Ovary (tissue), 9 donors: Measurements from ENCODE around the gene SYDE2. TPM values are rescaled to one million over a fixed set of nuclear protein-coding genes. Genes with fewer than 3 reads are reported as not detected.
"Not testable (repeated sequence)": the region's sequence is repeated elsewhere in the genome, so short reads cannot be mapped to it uniquely, and the experiment has no call there.

Experiments
- DNase-seq, 5 donors: peaks; one replicate each; pipeline ENCODE4 v3.0.0-alpha.2; 2019 to 2020
- H3K27ac ChIP-seq, 2 donors: fragments of 200-600 bp; one replicate each; pipeline versions ENCODE4 v1.5.1 to v1.8.0; 2019 to 2022
- H3K27me3 ChIP-seq: fragments of 200-600 bp; one replicate; pipeline ENCODE4 v1.8.0; 2022
- H3K36me3 ChIP-seq: fragments of 200-600 bp; sonication (generic); one replicate; pipeline ENCODE4 v1.5.1; 2019
- H3K4me1 ChIP-seq: one replicate; pipeline ENCODE4 v1.8.1; 2013; ENCODE audit warnings: mild to moderate bottlenecking, moderate library complexity; ENCODE audit not compliant: insufficient read depth
- H3K4me3 ChIP-seq: fragments of 200-600 bp; sonication (generic); one replicate; pipeline ENCODE4 v1.5.1; 2017
- H3K9me3 ChIP-seq, 2 donors: fragments of 200-600 bp in 1 of 2; sonication (generic) in 1 of 2; one replicate each; pipeline versions ENCODE4 v1.5.1 to v1.8.1; 2013 to 2019; ENCODE audit warnings: mild to moderate bottlenecking in 1 of 2, moderate library complexity in 1 of 2
- EP300 ChIP-seq: sonication (generic); formaldehyde crosslinking; IDR thresholded peaks from one replicate; pipeline ENCODE4 v1.6.1; 2017; ENCODE audit warnings: antibody characterized with exemption
- POLR2A ChIP-seq: fragments of 450-650 bp; IDR thresholded peaks from one replicate; pipeline ENCODE4 v1.6.1; 2017; ENCODE audit warnings: antibody characterized with exemption, mild to moderate bottlenecking, moderate library complexity
- WGBS, 3 donors: extraction: QIAGEN DNeasy Blood & Tissue Kit in 1 of 3; methylation state at CpG; one replicate each; pipeline versions ENCODE4 v1.1.5 to v1.1.7; 2013 to 2017; 5-methylcytosine and 5-hydroxymethylcytosine counted together
- intact Hi-C, 4 donors: fragments of 100-400 bp; cut with DNase I; formaldehyde crosslinking; loops; one replicate each; pipeline versions ENCODE4 v1.11.0 to v1.15.1; 2022 to 2023
- polyA plus RNA-seq, 2 donors: library from polyadenylated mRNA; stranded (reverse); fragments of 200-250 nt in 1 of 2; fragments of 350-450 nt in 1 of 2; fragmentation: Illumina TruSeq in 1 of 2; extraction: RNeasy Lipid Tissue Mini Kit (QIAGEN cat#74804) in 1 of 2; gene quantifications; one replicate each; pipeline ENCODE4 v1.2.3, GENCODE V29; 2013 to 2014
- total RNA-seq, 7 donors: library from RNA; depleted of rRNA in 2 of 7; stranded (reverse); fragments of >200 nt in 2 of 7; fragmentation: NEBNext Ultra II Directional in 3 of 7; extraction: Animal tissue kit (Norgen Biotek cat#: 25700) in 3 of 7; gene quantifications; one replicate each; pipeline versions ENCODE4 v1.1.0 to v1.2.4, GENCODE V29; 2016 to 2023
- TF ChIP-seq, protein P1 (sequence below), 3 donors: fragments of 450-650 bp in 2 of 3; fragments of 200-600 bp in 1 of 3; IDR thresholded peaks; one replicate each; pipeline versions ENCODE4 v1.5.1 to v1.8.0; 2016 to 2022; ENCODE audit warnings: antibody characterized with exemption in 3 of 3, mild to moderate bottlenecking in 1 of 3
- donor health status: DM: no; HTN: no; CAD: no; lungs with moderate emphysema.
- donor health status: DM: no; HTN: no; CAD: no.
- donor health status: Bipolar disorder and iron deficiency.
- donor health status: DM: yes; HTN: yes; CAD: no.
- donor health status: DM: no; HTN: no; CAD: no.
- donor health status: DM: yes; HTN: yes; CAD: no.

Gene SYDE2
- total and polyA plus RNA-seq, 9 donors: 1.2 to 12.3 (median 7.7) TPM

DNA sequence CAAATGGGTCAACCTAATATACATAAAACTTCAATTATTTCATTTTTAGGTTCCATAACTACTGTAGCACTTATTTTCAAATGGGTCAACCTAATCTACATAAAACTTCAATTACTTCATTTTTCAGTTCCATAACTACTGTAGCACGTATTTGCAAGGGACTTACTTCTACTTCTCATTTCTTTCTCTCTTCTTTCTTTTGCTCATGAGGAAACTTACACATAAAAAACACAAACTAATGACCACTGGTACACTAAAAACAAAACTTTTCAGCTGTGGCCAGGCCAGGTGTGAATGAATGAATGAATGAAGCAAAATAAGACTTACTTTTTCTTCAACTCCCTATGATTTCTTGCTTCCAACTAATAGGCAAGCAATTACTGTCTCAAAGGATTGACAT lies 11.7 kb downstream of the SYDE2 start:
- Histone ChIP-seq H3K4me1 (no peaks in the 10 kb centered on the region), H3K9me3 (no peaks in the 10 kb centered on the region), H3K4me3 (no peak overlapping the region), H3K36me3 (no peaks in the 10 kb centered on the region), H3K27ac (no peak overlapping the region), H3K27me3 (no peaks in the 10 kb centered on the region)
- intact Hi-C loops: no loop called here
- TF ChIP-seq, protein P1, sequence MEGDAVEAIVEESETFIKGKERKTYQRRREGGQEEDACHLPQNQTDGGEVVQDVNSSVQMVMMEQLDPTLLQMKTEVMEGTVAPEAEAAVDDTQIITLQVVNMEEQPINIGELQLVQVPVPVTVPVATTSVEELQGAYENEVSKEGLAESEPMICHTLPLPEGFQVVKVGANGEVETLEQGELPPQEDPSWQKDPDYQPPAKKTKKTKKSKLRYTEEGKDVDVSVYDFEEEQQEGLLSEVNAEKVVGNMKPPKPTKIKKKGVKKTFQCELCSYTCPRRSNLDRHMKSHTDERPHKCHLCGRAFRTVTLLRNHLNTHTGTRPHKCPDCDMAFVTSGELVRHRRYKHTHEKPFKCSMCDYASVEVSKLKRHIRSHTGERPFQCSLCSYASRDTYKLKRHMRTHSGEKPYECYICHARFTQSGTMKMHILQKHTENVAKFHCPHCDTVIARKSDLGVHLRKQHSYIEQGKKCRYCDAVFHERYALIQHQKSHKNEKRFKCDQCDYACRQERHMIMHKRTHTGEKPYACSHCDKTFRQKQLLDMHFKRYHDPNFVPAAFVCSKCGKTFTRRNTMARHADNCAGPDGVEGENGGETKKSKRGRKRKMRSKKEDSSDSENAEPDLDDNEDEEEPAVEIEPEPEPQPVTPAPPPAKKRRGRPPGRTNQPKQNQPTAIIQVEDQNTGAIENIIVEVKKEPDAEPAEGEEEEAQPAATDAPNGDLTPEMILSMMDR (IDR thresholded peaks at IDR 0.05): no peak
- TF ChIP-seq POLR2A (no peak), EP300 (no peak)
- 87 to 93% (median 90%) methylated on average over 1 of the region's 1 CpG for WGBS, 3 donors
- no peak for DNase-seq

DNA sequence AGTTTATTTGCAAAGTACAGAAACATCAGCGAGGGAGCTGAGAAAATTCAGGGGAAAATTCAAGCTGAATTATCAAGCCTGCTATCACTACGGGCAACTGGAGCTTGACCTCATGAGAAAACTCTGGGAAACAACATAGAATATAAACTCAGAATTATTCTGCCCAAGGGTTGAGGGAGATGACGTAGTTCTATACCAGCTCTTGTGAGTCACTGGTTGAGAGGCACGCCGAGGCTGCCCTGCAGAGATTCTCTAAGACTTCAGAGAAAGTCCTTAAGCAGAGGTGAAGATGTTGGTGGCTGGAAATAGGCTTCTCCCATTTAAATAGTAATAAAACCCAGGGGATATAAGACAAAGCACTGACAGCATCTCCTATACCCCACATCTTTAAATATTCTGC lies 12.3 kb downstream of the SYDE2 start:
- Histone ChIP-seq H3K27ac (no peak overlapping the region), H3K9me3 (no peaks in the 10 kb centered on the region), H3K4me1 (no peaks in the 10 kb centered on the region), H3K4me3 (no peak overlapping the region), H3K36me3 (no peaks in the 10 kb centered on the region), H3K27me3 (no peaks in the 10 kb centered on the region)
- TF ChIP-seq POLR2A: no peak
- TF ChIP-seq, protein P1 (IDR thresholded peaks at IDR 0.05): no peak
- no peak for TF ChIP-seq EP300
- WGBS, 3 donors: 75 to 97% (median 95%) methylated on average over 5 of the region's 5 CpGs
- no peak for DNase-seq
- intact Hi-C loops: no loop called here

DNA sequence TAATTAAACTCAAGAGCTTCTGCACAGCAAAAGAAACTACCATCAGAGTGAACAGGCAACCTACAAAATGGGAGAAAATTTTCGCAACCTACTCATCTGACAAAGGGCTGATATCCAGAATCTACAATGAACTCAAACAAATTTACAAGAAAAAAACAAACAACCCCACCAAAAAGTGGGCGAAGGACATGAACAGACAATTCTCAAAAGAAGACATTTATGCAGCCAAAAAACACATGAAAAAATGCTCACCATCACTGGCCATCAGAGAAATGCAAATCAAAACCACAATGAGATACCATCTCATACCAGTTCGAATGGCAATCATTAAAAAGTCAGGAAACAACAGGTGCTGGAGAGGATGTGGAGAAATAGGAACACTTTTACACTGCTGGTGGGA lies 13.8 kb downstream of the SYDE2 start:
- WGBS, 3 donors: 46 to 97% (median 94%) methylated on average over 2 to 3 of the region's 3 CpGs
- intact Hi-C loops, H3K27ac ChIP-seq, H3K27me3 ChIP-seq, DNase-seq, H3K36me3 ChIP-seq, H3K9me3 ChIP-seq, H3K4me1 ChIP-seq, H3K4me3 ChIP-seq: not testable (repeated sequence)

DNA sequence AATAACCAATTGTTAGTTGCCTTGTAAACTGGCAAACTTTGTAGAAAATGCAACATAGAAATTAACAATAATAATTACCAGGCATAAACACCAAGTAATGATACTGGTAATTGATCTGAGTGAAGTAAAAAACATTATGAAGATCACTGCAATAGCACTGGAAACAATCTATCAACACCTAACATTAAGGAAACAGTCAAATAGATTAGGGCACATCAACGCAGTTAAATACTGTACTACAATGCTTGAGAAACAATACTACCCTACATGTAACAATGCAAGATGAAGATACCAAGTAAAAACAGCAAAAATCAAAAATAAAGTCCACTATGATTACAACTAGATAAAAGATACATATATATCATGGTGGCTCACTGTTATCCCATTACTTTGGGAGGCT lies 16.6 kb downstream of the SYDE2 start:
- Histone ChIP-seq H3K27ac (no peak overlapping the region), H3K4me1 (no peaks in the 10 kb centered on the region), H3K27me3 (no peaks in the 10 kb centered on the region), H3K36me3 (no peaks in the 10 kb centered on the region), H3K4me3 (no peak overlapping the region), H3K9me3 (no peaks in the 10 kb centered on the region)
- intact Hi-C loops: no loop called here
- 93 to 98% (median 95%) methylated on average over 1 of the region's 1 CpG for WGBS, 3 donors
- no peak for DNase-seq
- TF ChIP-seq EP300 (no peak), POLR2A (no peak)
- TF ChIP-seq, protein P1 (IDR thresholded peaks at IDR 0.05): no peak

DNA sequence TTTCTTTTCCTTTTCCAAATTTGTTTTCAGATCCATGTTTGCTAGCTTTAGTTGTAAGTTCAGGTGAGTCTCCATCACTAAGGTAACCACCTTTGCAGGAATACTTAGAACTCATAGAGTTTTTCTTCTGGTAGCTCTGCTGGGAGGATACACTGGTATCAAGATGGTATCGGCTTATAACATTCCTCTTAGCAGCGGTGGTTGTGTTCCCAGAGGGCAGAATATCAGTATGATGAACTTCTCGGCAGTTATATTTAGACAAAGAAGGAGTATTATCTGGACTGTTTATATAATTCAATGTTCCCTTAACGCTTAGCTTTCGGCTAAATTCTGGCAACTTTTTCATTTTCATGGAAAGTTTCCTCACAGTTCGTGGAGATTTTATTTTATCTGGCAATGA lies 18.1 kb downstream of the SYDE2 start:
- Histone ChIP-seq H3K4me3 (no peak overlapping the region), H3K27ac (no peak overlapping the region)
- no peak for DNase-seq

More for the DNA sequence above, 18.1 kb downstream of the SYDE2 start:
- 5 to 26% (median 8%) methylated on average over 6 of the region's 6 CpGs for WGBS, 3 donors
- Histone ChIP-seq H3K4me1 (no peaks in the 10 kb centered on the region), H3K27me3 (no peaks in the 10 kb centered on the region), H3K36me3 (no peaks in the 10 kb centered on the region), H3K9me3 (no peaks in the 10 kb centered on the region)
- TF ChIP-seq POLR2A (no peak), EP300 (no peak)
- TF ChIP-seq, protein P1 (IDR thresholded peaks at IDR 0.05): no peak
- intact Hi-C loops: no loop called here
